GM21529 (cell line): ENCODE data around the gene GAS7.

Source experiments
- ATAC-seq: cut with Tn5 transposase; IDR thresholded peaks from one replicate; pipeline ENCODE4 v1.9.1; 2021; ENCODE audit not compliant: unreplicated experiment

Gene GAS7

GRCh38 chr17:10201680-10202079, 3.3 kb upstream of the GAS7 start:
- ATAC-seq, result no peak

DNA sequence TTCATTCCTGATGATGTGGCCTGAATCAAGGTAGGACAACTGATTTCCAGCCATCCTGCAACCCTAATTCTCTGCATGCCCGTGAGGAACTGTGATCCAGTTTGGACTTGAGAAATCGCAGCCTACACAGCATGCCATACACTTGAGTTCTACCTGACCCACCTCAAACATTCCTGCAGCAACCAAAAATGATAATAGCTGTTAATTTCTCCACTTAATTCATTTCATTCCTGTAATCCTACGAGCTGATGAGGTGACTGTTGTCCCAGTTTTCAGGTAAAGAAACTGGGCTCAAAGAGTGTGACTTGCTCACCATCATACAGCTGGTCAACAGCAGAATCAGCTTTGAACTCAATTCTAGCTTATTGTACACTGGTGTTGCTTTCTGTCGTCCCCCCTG, 2.2 kb upstream of the GAS7 start:
- no peak for ATAC-seq

DNA sequence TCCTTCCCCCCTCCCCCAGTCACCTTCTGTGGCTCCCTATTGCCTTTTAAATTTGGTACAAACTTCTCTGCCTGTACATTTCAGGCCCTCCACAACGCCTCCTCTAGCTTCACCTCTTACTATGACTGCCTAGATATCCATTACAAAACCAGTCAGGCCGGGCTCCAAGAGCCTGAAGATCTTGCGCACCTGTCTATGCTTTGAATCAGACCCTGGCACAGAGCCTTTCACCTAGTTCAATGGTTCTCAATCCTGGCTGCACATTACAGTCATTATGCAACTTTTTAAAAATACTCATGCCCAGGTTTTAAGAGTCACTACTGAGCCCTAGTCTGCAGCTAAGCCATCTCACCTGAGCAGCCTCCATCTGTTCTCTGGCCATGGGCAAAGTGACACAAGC, 1.6 kb upstream of the GAS7 start:
- ATAC-seq, result no peak

DNA sequence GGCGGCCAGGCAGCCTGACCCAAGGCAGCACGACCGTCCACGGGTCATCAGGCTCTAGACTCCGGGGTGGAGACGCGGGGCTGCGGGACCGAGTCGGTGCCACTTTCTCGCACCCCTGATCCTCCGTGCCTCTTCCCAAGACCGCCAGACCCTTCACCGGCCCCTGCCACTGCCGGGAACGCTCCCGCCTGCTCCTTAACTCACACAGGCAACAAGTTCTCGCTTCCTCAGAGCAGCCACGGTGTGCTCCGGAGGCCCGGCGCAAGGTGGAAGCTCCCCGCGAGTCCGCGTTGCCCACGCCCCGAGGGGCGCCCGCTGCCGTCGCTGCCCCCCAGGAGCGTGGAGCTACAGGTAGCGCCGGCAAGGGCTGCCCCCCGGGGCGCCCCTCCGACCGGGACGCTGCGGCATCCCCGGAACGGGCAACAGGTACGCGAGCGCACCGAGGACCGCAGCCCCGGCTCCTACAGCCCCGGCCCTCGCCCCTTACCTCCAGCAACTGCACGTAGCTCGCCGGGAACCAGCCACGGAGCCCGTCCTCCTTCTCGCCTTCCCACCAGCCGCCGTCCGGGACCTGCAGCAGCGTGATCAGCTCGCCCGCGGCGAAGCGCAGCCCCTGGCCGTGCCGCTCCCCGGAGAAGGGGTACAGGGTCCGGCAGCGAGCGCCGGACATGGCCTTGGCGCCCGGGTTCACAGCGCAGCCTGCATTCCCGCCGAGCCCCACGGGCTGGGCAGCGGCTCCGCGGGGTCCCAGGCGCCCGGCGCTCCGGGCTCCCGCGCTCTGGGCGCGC, 491 bp downstream of the GAS7 start:
- no peak for ATAC-seq

DNA sequence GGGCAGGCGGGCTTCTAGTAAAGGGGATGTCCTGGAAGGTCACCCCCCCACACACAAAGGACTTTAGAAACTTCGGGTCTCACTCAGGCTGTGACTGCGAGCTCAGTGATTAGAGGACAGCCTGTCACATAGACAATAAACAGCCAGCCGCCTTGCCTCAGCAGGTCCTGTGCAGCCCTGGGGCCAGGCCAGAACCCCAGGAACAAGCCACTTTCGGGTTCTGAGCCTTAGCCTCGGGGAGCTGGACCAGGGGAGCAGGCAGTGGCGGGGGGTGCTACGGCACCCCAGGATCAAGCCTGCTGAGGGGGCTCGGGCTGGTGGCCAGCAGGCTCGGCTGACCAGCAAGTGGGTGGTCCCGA, 1.1 kb downstream of the GAS7 start:
- no peak for ATAC-seq

- ATAC-seq, result no peak
Measured at GRCh38 chr17:10196941-10197340, 1.5 kb downstream of the GAS7 start.

DNA sequence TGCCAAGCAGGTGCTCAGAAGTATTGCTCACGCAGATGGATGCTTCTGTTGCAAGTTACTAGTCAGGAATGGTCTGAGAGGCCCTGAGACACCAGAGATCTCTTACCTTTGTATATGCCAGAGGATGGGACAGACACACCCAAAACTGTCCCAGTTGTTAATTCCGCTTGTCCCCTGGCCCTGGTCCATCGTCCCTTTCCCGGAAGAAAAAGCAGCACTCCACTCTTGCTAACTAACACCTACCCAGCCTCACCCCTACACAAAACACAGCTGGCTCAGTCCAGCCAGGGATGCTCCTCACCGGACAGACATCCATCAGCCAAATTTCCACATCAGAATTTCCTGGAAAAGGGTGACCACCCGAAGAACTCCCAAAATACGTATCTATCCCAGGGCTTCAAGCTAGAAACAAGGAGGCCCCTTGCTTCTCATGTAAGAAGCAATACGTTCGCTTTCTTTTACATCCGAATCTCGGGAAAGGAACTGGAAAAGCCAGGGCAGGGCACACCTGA, 2.0 kb downstream of the GAS7 start:
- no peak for ATAC-seq

DNA sequence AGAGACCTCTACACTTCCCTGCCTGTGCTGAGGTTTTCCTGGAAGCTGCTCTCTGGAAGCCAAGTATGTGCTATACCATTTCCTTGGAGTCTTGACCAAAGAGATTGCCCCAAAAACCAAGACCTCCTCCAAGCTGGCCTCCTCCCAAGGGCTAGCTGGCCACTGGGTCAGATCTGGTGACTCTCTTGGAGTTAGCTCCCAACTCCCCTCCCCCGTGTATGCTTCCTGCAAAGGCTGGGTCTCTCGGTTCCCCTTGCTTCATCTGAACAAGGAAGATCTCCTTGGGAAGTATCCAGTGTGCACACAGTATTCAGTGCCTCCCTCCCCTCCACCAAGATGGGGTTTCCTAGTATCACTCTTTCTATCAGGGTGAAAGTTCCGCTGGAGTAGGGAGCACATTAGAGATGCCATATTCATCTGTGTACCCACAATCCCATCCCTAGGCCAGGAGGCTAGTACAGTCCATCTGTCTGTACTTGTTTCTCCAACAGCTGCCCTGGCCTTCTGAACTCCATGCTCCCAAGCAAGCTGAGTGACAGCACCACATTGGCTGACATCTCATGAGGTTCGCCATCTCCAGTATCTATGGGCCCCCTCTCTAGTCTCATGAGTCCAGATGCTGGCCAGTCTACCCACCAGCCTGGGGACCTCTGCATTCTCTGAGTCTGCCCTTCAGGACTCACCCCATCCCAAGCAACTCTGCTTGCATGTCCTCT, 3.2 kb downstream of the GAS7 start:
- ATAC-seq, result no peak

- ATAC-seq, result no peak
Measured at GRCh38 chr17:10193632-10194031, 4.8 kb downstream of the GAS7 start.

GRCh38 chr17:10192972-10193371, 5.4 kb downstream of the GAS7 start:
- no peak for ATAC-seq

GRCh38 chr17:10192461-10192860, 5.9 kb downstream of the GAS7 start:
- no peak for ATAC-seq

DNA sequence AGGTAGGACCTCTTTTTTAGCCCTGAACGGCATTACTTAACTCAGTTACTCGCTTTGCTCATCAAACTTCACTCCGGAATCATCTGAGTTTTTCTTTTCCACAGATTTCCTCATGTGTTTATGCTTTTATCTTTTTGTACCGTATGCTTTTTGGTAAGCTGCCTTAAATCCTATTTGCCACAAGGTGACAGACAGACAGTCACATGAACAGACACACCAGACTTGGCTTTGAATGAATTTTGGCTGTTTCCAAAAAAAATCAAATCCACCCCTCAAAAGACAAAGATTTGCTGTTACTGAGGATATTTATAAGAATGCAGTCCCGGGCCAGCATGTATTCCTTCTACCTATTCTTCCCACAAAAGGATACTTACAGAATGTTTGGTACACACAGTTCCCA, 10.9 kb downstream of the GAS7 start:
- no peak for ATAC-seq

GRCh38 chr17:10186771-10187410, 11.5 kb downstream of the GAS7 start:
- no peak for ATAC-seq

- ATAC-seq, result no peak
Measured at GRCh38 chr17:10183931-10184930, 14.2 kb downstream of the GAS7 start.

- ATAC-seq, result no peak
Measured at GRCh38 chr17:10182785-10183184, 15.6 kb downstream of the GAS7 start.

DNA sequence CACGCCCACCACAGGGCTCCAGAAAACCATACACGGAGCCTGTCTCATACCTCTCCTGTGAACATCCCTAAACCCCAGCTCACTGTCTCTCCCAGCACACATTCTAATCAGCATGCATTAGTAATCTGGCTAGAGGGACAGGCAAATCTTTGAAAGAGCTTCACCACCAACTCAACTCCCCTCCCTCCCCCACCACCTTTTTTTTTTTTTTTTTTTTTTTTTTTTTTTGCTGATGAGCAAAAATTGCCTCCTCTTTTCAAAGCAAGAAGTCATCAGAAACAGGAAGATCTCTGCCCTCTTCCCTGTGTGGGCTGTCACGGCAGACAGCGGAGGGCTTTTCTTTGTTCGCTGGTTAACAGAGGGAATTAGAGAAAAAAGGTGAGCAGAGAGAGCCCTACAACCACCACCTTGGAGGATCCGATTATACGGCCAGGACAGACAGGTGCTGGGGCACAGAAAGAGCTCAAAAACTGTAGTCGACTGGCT, 19.9 kb downstream of the GAS7 start:
- ATAC-seq, result no peak

GRCh38 chr17:10177913-10178505, 20.4 kb downstream of the GAS7 start:
- no peak for ATAC-seq

GRCh38 chr17:10177131-10177912, 21.1 kb downstream of the GAS7 start:
- no peak for ATAC-seq

DNA sequence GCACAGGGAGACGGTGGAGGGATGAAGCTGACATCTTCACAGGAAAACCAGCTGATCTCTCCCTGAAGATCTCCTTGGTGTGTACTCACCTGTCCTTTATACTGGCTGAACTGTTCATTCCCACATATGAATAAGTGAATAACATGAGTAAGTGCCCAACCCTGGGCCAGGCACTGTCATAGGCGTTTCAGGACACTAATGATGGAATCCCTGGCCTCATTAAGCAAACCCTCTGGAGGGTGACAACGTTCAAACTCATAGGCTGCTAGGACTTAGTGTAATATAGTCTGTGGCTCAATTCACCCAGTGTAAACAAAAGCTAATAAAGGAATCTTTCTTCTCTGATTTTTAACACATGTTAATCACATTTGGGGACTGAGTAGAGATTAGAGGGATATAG, 24.5 kb downstream of the GAS7 start:
- no peak for ATAC-seq
